Renal pelvis (tissue), 4 donors: ENCODE data around the gene PRSS22. TPM values are rescaled to one million over a fixed set of nuclear protein-coding genes. Genes with fewer than 3 reads are reported as not detected.

Source experiments
- DNase-seq: peaks from one replicate; pipeline ENCODE4 v3.0.0-alpha.2; 2013
- polyA plus RNA-seq, 3 donors: library from polyadenylated mRNA; unstranded; fragments of 120-200 nt; gene quantifications; one replicate each; pipeline ENCODE4 v1.2.1, GENCODE V29; 2013; ENCODE audit not compliant: insufficient read length in 3 of 3

The PRSS22 gene
- polyA plus RNA-seq, 3 donors, result 8.8 to 13.1 (median 9.2) TPM

- DNase-seq, result peak; percentile 98
These were observed 24.9 kb upstream of the PRSS22 start, which contains the start of gene FLYWCH2 for GRCh38 chr16:2882650-2883457. TSS of gene FLYWCH2 (plus strand) at chr16:2883215. CDS start at chr16:2896450, 13,235 bp downstream.

GRCh38 chr16:2881783-2882649 is 24.0 kb upstream of the PRSS22 start:
- no peak for DNase-seq

GRCh38 chr16:2879854-2880508 is 22.0 kb upstream of the PRSS22 start:
- DNase-seq, result no peak

- peak; percentile 64 for DNase-seq
These were observed 17.0 kb upstream of the PRSS22 start for GRCh38 chr16:2874912-2875362.

- DNase-seq, result no peak
These were observed 16.3 kb upstream of the PRSS22 start for GRCh38 chr16:2874032-2874911.

- DNase-seq, result no peak
These were observed 14.0 kb upstream of the PRSS22 start for GRCh38 chr16:2871926-2872325.

- DNase-seq, result peak; percentile 91
These were observed 10.2 kb upstream of the PRSS22 start for GRCh38 chr16:2867987-2868789.

GRCh38 chr16:2867661-2867986 is 9.7 kb upstream of the PRSS22 start:
- no peak for DNase-seq

GRCh38 chr16:2866431-2866830 is 8.5 kb upstream of the PRSS22 start:
- DNase-seq, result no peak

- no peak for DNase-seq
These were observed 7.7 kb upstream of the PRSS22 start for GRCh38 chr16:2865651-2866050.

GRCh38 chr16:2860826-2861567 is 3.0 kb upstream of the PRSS22 start:
- no peak for DNase-seq

- DNase-seq, result no peak
These were observed 1.8 kb upstream of the PRSS22 start for GRCh38 chr16:2859686-2860265.

- peak; percentile 63 for DNase-seq
These were observed 465 bp upstream of the PRSS22 start for GRCh38 chr16:2858245-2859025.

- DNase-seq, result no peak
These were observed 1.1 kb downstream of the PRSS22 start for GRCh38 chr16:2856686-2857450.

- DNase-seq, result no peak
These were observed 1.8 kb downstream of the PRSS22 start for GRCh38 chr16:2856061-2856670.

- DNase-seq, result no peak
These were observed 2.4 kb downstream of the PRSS22 start for GRCh38 chr16:2855536-2855935.

- no peak for DNase-seq
These were observed 3.2 kb downstream of the PRSS22 start for GRCh38 chr16:2854700-2855309.
